HL-60 (cell line): ENCODE data around the gene TNS2.

Experiments used
- CTCF ChIP-seq: IDR thresholded peaks from one replicate; pipeline ENCODE4 v1.5.1; 2011; ENCODE audit warnings: low read length, control low read depth, inconsistent platforms; ENCODE audit not compliant: insufficient read depth
- GABPA ChIP-seq: IDR thresholded peaks from 2 replicates; pipeline ENCODE4 v1.6.1; 2012; ENCODE audit warnings: low read depth
- POLR2AphosphoS5 ChIP-seq: IDR thresholded peaks from 2 replicates; pipeline ENCODE4 v1.6.1; 2012; ENCODE audit warnings: low read depth

- TF ChIP-seq CTCF, result no peak
- no peak for TF ChIP-seq POLR2AphosphoS5
- no peak for TF ChIP-seq GABPA
These were observed 15.0 kb downstream of the TNS2 start for GRCh38 chr12:53064613-53065436.
